Stimulated activated CD4-positive, alpha-beta T cell treated with anti-CD3 and anti-CD28 coated beads, Interleukin-15, amount 100 ng/mL, for 1 hour (primary cell): ENCODE data around the gene PANX1.
"Not testable (repeated sequence)": the region's sequence is repeated elsewhere in the genome, so short reads cannot be mapped to it uniquely, and the experiment has no call there.

Experiments used
- DNase-seq, 2 donors: peaks; one replicate each; pipeline ENCODE4 v3.0.0-alpha.2; 2020; ENCODE audit warnings: low read depth in 1 of 2, low spot score in 1 of 2

Gene PANX1

DNA sequence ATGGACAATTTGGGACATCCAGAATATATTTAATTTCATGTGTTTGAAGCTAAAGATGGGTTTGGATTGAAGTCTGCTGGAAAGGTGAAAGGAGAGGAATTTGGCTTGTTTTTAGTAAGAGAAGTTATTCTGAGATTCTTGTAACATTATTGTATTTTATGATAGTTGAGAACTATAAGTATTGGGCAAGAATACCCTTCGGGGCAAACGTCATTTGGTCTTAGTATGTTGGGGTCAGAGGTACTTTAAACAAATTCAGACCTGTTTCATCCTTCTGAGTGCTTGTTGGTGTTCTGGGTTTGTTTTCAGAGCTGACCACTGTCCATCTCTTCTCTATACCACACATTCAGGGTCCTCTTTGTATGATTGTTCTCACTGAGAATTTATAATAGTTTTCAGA, 19.5 kb downstream of the PANX1 start:
- no peak for DNase-seq

DNA sequence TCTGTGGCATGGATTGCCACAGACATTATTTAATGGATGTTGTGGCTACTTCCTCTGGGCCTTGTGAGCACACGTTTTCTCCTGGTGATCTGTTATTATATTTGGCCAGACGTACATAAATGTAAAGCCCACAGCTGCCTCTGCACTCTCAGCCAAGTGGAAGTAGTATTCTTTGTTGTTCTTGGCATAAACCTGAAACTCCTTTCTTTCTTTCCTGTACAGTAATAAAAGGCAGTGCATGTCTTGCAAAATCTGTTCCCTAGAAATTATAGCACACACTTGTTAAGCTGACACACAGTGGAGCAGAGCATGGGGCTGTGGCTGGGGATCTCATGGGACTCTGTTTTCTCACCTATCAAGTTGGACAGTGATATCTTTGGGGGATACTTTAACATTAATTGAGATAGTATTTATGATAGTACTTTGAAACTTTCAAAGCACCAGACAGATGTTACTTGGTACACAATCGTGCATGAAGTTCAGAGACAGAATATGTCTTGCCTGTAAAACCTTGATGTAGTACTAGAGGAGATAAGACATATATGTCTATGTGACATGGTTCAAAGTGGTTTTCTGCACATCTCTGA, 20.9 kb downstream of the PANX1 start:
- no peak for DNase-seq

DNA sequence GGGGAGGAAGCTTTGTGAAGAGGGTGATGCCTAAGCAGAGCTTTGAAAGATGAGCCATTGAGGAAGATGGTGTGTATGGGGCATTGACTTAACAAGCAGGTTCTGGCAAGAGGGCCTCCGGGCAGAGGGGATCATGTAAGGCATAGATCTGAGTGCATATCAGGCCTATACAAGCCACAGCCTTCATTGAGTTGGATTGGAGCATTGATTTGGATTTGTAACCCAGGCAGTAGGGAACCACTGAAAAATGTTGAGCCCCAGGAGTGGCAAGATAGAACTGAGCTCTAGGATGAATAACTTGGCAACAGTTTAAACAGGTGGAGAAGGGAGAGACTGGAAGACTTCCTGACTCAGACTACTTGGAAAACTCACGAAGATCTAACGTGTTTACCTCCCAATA, 21.4 kb downstream of the PANX1 start:
- no peak for DNase-seq

DNA sequence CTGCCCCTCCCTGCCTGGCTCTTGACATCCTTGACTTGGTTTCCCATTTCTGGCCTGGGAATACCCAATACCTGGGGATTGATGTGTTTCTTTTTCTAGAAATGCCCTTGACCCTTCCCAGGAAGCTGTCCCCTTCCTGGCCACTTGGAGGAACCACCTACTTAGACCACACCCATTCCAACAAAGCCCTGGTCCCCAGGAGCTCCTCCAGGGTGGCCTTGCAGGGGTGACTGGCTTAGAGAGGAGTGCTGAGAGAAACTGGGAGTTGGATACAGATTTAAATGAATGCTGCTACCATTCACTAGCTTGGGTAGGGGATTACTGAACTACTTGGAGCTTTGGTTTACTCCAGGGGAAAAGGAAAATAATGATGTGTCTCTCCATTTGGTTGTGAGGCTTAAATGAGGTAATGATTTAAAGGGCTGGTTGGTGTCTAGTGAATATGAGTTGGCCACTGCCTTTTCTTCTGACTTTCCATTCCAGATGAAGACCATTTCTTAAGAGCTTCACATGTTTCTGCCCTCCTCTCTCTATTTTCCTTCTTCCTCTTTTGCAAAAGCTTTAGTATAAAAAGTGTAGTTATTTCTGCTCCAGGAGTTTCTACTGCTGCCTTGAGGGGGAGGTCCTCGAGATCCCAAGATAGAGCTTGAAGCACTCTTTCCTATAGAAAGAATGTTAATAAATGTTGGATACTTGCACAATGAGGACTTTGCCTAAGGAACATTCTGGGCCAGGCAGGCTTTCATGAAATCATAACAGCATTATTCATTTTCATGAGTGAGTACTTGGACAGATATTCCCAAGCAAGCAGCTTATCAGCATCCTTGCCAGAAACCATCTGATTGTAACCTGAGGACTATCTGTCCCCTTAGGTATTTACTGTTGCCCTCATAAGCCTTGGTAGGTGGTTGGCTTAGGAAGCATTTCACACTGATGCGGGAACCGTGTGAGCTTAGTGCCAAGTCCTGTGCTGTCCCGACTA, 22.4 kb downstream of the PANX1 start:
- no peak for DNase-seq

DNA sequence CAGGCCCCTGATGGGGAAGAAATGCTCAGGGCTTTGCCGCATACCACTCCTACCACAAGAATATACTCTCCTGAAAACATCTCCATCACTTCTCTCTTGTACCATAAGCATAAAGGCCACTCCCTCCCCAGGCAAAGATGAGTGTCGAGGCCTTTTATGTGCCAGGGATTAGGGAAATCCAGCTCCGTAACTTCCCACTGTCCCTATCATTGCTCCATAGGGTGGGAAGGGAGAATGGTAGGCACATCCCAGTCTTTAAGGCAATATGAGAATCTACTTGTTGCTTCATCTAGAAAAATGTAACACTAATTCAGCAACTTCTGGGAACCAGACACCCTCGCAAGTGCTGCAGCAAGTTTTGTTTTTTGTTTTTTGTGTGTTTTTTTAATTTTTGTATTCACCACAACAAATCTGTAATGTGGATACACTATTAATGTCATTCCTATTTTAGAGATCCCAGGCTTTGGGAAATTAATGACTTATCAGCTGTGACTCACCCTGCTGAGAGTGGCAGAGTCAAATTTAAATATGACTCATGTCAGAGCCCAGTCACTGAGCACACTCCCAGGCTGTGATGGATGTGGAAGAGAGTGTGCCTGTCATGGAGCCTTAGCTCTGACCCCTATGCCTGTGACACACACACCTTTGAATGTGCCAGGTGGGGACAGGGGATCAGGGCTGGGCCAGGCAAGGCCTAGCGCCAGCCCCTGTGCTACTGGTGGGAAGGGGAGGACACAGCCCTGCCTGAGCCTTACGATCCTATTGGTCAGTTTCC, 23.4 kb downstream of the PANX1 start:
- DNase-seq: no peak

DNA sequence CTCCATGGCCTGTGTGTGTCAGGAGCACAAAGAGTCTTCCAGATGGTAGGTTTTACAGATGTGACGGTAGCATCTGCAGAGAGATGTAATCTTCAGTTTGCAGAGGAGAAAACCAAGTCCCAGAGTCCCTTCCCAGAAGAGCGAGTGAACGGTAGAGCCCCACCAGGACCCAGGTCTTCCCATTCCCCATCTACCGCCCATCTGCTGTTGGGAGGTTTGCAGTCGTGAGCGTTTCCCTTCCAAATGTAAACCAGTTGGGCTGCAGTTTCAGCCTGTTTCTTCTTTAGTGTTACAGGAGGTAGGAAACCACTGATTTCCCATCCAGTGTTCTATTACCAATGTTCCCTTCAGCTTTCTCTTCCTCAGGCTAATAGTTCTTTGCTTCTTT, 24.0 kb downstream of the PANX1 start:
- no peak for DNase-seq

DNA sequence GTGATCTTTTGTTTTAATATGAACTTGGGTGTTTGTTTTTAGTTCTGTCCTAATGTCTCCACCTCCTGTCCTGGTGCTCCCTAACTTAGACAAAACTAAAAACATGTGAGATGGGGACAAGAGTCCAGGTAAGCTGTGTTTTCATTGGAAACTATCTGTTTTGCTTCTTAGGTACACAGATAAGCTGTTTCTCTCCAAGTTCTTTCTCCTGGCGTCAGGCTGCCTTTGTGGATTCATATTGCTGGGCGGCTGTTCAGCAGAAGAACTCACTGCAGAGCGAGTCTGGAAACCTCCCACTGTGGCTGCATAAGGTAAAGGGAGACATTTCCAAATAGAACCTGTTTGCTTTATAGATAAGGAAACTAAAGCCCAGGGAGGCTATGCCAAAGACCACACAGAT, 24.7 kb downstream of the PANX1 start:
- DNase-seq: no peak

DNA sequence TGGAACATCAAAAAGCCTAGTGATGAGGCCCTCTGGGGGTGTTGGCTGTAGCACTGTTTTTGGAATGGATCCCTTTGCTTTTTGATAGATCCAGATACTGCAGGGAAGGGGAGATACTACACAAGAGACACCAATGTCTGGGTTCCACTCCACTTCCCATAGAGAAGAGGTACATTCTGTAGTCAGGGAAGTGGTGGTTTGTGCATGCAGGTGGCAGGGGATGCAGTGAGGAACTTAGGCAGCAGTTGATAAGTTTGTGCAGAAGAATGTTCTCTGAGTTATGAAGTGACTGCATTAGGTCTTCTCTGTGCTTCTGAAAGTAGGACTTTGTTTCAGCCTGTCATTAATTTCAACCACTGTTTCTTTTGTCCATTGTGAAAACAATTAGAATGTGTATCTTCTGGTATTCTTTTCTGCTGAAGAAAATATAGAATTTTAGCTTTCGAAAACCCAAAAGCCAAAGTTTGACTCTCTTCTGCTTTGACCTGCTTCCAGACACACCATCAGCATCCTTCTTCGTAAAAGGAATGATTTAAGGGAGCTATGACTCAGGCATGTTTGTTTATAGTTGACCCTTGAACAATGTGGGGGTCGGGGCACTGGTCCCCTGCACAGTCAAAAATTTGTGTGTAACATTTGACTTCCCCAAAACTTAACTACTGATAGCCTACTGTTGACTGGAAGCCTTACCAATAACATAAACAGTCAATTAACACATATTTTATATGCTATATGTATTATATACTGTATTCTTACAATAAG, 25.6 kb downstream of the PANX1 start:
- DNase-seq: no peak

DNA sequence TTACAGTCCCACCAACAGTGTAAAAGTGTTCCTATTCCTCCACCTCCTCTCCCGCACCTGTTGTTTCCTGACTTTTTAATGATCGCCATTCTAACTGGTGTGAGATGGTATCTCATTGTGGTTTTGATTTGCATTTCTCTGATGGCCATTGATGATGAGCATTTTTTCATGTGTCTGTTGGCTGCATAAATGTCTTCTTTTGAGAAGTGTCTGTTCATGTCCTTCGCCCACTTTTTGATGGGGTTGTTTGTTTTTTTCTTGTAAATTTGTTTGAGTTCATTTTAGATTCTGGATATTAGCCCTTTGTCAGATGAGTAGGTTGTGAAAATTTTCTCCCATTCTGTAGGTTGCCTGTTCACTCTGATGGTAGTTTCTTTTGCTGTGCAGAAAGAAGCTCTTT, 28.7 kb downstream of the PANX1 start:
- not testable (repeated sequence) for DNase-seq

DNA sequence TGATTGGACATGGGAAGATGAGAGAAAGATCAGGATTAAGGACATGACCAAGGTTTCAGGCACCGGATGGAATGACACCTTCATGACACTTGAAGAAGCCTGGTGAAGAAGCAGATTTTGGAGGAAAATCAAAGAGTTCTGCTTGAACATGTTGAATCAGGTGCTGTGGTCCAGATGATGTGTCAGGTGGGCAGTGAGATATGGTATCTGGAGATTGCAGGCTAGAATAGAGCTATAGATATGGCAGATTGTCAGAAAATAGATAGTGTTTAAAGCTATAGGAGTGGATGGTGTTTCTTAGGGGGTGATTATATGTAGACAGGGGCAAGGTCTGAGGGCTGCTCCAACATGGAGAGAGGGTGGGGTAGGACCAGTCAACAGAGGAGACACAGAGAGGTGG, 40.2 kb downstream of the PANX1 start:
- DNase-seq: no peak

DNA sequence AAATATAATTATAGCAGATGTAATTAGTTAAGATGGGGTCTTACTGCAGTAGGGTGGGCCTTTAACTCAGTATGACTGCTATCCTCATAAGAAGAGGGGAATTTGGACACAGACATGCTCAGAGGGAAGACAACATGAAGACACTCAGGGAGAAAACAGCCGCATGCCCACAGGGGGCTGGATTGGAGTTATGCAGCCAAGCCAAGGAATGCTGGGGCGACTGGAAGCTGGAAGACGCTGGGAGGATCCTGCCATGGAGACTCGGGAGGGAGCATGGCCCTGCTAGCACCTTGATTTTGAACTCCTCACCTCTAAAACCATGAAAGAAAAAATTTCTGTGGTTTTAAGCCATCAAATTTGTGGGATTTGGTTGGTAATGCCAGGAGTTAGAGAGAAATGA, 40.9 kb downstream of the PANX1 start:
- no peak for DNase-seq

DNA sequence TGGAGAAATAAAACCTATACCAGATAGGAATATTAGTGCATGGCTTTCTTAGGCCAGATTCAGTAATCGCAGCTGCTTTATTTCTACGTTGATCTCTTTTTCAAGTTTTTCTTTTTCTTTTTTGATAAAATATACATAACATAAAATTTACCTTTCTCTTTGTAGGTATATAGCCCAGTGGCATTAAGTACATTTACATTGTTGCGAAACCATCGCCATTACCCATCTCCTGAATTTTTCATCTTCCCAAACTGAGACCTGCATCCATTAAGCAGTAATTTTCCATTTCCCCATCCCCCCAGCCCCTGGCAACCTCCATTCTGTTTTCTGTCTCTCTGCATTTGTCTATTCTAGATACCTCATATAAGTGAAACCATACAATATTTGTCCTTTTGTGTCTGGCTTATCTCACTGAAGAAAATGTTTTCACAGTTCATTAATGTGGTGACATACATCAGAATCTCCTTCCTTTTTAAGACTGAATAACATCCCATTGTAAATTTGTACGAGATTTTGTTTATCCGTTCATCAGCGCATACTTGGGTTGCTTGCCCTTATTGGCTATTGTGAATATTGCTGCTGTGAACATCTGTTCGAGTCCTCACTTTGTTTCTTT, 41.4 kb downstream of the PANX1 start:
- DNase-seq: no peak

DNA sequence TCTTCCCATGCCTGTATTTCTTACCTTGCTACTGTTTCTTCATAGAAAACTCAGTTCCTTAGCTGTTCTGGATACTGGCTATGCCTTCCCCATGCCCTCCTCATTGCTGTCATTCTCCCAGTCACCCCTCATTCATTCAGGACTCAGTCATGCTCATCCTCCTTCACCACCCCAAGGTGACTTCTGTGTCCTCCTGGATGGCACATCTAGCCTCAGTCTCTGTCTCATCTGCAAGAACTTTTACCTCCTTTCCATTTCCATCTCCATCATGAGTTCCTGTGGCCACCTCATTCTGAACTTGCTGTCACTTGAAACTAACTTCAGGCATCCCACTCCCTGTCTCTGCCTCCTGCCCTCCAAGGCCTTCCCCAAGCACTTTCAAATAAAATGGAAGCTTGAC, 42.3 kb downstream of the PANX1 start:
- no peak for DNase-seq

DNA sequence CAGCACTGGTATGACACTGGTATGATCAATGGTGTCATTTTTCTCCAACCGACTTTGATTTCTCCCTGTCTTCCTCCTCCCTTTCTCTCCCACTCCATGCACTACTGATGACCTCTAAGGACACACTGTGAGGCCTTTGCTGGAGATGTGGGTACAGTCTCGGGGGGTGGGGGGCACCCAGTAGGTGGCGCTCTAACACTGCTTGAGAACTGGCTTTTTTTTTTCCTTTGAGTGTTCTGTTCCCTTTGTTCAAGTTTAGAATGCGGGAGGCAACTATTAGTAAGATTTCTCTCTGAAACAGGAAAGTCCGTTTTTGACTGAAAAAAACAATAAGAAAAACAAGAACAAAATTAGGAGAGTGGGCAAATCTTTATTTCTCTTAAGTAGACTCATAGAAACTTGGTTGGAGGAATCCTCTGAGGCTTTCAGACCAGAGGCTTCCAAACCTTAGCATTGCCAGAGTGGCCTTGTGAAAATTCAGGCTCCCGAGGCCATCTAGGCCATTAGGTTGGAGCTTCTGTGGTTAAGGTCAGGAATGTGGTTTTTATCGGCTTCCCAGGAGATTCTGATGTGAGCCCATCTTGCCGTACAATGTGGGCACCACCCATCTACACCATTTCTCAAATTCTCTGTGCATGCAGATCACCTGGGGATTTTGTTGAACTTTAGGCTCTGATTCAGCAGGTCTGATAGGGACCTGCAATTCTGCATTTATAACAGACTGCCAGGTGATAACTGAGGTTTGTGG, 43.2 kb downstream of the PANX1 start:
- DNase-seq: peak in 1 of 2 donors; percentile 3

DNA sequence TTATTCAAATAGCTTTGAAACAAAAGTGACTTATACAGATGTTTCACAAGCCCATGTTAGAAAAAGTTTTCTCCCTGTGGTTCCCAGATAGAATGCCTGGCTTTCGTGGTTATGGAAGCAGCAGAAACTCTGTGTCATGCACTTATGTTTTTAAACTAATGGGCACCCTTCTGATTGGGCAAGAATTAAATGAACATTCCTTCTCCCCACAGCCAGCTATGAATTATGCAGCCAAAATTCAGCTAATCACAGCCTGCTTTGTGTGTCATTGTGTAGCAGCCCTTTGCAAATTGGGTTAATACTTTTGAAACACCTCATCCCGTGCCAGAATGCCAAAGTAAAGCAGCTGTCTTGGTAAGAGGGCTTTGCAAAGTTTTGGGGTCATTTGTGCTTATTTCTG, 46.9 kb downstream of the PANX1 start:
- DNase-seq: no peak

DNA sequence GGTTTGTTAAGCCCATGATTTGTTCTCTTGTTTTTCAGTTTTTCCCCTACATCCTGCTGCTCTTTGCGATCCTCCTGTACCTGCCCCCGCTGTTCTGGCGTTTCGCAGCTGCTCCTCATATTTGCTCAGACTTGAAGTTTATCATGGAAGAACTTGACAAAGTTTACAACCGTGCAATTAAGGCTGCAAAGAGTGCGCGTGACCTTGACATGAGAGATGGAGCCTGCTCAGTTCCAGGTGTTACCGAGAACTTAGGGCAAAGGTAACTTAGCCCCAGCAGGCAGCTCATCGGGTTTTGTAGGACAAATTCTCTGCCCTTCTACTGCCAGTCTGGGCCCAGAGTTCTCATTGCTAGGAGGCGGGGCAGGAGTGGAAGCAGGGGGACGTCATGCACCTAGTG, 49.7 kb downstream of the PANX1 start:
- no peak for DNase-seq

DNA sequence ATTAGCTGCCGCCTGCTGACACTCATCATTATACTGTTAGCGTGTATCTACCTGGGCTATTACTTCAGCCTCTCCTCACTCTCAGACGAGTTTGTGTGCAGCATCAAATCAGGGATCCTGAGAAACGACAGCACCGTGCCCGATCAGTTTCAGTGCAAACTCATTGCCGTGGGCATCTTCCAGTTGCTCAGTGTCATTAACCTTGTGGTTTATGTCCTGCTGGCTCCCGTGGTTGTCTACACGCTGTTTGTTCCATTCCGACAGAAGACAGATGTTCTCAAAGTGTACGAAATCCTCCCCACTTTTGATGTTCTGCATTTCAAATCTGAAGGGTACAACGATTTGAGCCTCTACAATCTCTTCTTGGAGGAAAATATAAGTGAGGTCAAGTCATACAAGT, 51.1 kb downstream of the PANX1 start:
- DNase-seq: no peak

DNA sequence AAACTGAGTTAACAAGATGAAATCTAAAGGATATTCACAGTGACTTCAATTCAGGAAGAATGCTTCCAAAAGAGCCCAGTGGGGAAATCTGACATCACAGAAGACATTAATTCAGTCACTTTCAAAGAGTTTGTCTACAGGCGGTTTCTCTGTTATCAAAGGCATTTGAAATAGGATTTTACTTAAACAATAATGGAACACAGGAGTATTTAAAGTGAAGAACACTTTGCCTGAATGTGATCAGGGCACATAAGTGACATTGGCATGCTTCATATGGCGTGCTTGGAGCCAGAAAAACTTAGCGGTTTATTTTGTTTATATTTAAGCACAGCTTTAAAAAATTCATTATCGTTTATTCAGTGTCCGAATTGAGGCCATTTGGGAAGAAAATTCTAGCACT, 52.9 kb downstream of the PANX1 start:
- no peak for DNase-seq

DNA sequence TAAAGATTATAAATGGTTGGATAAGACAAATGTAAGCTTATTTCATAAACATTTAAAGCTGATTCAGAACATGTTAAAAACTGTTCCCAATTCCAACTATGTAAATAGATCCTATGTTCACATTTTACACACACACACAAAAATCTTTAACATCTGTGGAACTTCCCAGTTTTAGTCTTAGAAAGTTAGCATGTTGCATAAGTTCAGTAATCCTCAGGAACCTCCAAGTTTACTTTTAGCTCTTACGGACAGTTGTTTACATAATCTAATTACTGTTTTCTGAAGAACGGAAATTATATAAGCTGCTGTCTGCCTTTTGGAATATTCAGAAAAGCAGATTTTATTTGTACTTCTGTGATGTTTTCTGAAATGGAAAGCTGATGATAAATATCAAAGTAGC, 53.3 kb downstream of the PANX1 start:
- DNase-seq: no peak

DNA sequence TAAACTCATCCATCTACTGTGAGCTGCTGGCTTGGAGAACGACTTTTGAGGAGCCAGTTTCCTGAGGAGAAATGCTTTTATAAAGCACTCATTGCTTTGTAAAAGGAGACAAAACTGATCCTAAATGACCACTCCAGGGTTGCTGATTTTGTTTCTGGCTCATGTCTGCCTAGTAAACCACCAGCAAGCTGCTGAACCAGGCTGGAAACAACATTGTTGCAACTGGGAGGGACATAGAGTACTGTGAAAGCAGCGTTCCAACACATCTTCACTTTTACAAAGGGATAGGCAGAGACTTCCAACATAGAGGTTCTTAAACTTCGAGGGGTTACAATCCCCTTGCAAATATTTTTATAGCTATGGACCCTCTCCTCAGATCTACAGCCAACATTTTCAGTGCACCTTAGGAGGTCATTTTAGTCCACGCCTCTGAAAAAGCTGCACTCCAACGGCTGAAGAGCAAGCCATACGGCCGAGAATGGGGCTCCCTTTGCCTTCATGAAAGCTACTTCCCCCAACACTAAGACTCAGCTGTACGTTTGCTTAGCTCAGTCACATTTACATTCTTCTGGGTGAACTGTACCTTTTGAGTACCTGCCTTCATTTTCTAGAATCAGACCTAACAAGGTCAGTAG, 54.7 kb downstream of the PANX1 start:
- no peak for DNase-seq
